Mesenchymal stem cell (in vitro differentiated cells and primary cell): ENCODE results near the gene TBCK.
A peak's percentile ranks its signal among the peaks of the same experiment; 100 is the strongest.

ENCODE experiments used
- DNase-seq: peaks from one replicate; pipeline ENCODE4 v3.0.0-alpha.2; 2013
- H2AFZ ChIP-seq: one replicate; pipeline ENCODE4 v1.6.1; 2013; ENCODE audit warnings: low read depth, mild to moderate bottlenecking, control low read depth, inconsistent platforms, low read length, moderate library complexity
- H2AK5ac ChIP-seq: 2 replicates; pipeline ENCODE4 v1.6.1; 2013; ENCODE audit warnings: low read length, moderate library complexity, mild to moderate bottlenecking, inconsistent platforms; ENCODE audit not compliant: severe bottlenecking
- H2BK120ac ChIP-seq: one replicate; pipeline ENCODE4 v1.6.1; 2013; ENCODE audit warnings: low read depth, mild to moderate bottlenecking, inconsistent platforms, low read length, moderate library complexity
- H2BK12ac ChIP-seq, 2 experiments: one replicate each; pipeline ENCODE4 v1.6.1; 2013; ENCODE audit warnings: inconsistent platforms in 2 of 2, low read length in 2 of 2, mild to moderate bottlenecking in 2 of 2, moderate library complexity in 2 of 2, control low read depth in 1 of 2
- H2BK15ac ChIP-seq: one replicate; pipeline ENCODE4 v1.6.1; 2013; ENCODE audit warnings: mild to moderate bottlenecking, low read depth, inconsistent platforms; ENCODE audit not compliant: poor library complexity, severe bottlenecking
- H2BK5ac ChIP-seq: 2 replicates; pipeline ENCODE4 v1.6.1; 2013; ENCODE audit warnings: low read depth, mild to moderate bottlenecking, low read length, control low read depth, inconsistent platforms; ENCODE audit not compliant: poor library complexity, severe bottlenecking
- H3K14ac ChIP-seq, 2 experiments: one replicate each; pipeline ENCODE4 v1.6.1; 2013; ENCODE audit warnings: inconsistent platforms in 2 of 2, low read length in 2 of 2, control low read depth in 1 of 2, mild to moderate bottlenecking in 1 of 2, moderate library complexity in 1 of 2
- H3K18ac ChIP-seq, 2 experiments: one replicate each; pipeline ENCODE4 v1.6.1; 2013; ENCODE audit warnings: inconsistent platforms in 2 of 2, low read length in 2 of 2, control low read depth in 1 of 2, low read depth in 1 of 2, mild to moderate bottlenecking in 1 of 2
- H3K23ac ChIP-seq, 2 experiments: one replicate each; pipeline ENCODE4 v1.6.1; 2013; ENCODE audit warnings: inconsistent platforms in 2 of 2, low read length in 2 of 2, mild to moderate bottlenecking in 2 of 2, moderate library complexity in 2 of 2, control low read depth in 1 of 2
- H3K27ac ChIP-seq: 2 replicates; pipeline ENCODE4 v1.5.1; 2013; ENCODE audit warnings: mild to moderate bottlenecking, moderate library complexity, low read length, control low read depth, inconsistent platforms; ENCODE audit not compliant: poor library complexity, severe bottlenecking
- H3K27me3 ChIP-seq, 2 experiments: 2 replicates each; pipeline versions ENCODE4 v1.6.1 to v1.7.0; 2013; ENCODE audit warnings: low read length in 2 of 2, mild to moderate bottlenecking in 2 of 2, moderate library complexity in 2 of 2, control low read depth in 1 of 2, inconsistent platforms in 1 of 2; ENCODE audit not compliant: control insufficient read depth in 1 of 2, insufficient read depth in 1 of 2
- H3K36me3 ChIP-seq, 2 experiments: 2 replicates each; pipeline versions ENCODE4 v1.6.1 to v1.7.0; 2013; ENCODE audit warnings: low read length in 2 of 2, control low read depth in 1 of 2, inconsistent platforms in 1 of 2, low read depth in 1 of 2, mild to moderate bottlenecking in 1 of 2; ENCODE audit not compliant: insufficient read depth in 2 of 2, control insufficient read depth in 1 of 2
- H3K4ac ChIP-seq, 2 experiments: one replicate each; pipeline ENCODE4 v1.6.1; 2013; ENCODE audit warnings: inconsistent platforms in 2 of 2, low read length in 2 of 2, mild to moderate bottlenecking in 2 of 2, moderate library complexity in 2 of 2, control low read depth in 1 of 2, low read depth in 1 of 2
- H3K4me1 ChIP-seq: 2 replicates; pipeline ENCODE4 v1.6.1; 2013; ENCODE audit warnings: low read depth, low read length, control low read depth; ENCODE audit not compliant: control insufficient read depth, insufficient read depth
- H3K4me2 ChIP-seq: 2 replicates; pipeline ENCODE4 v1.6.1; 2013; ENCODE audit warnings: low read length, mild to moderate bottlenecking, inconsistent platforms; ENCODE audit not compliant: poor library complexity, severe bottlenecking
- H3K4me3 ChIP-seq, 2 experiments: 2 replicates each; pipeline versions ENCODE4 v1.5.1 to v1.7.0; 2013; ENCODE audit warnings: low read length in 2 of 2, mild to moderate bottlenecking in 2 of 2, control low read depth in 1 of 2, low read depth in 1 of 2; ENCODE audit not compliant: insufficient read depth in 1 of 2
- H3K79me1 ChIP-seq: replicated peaks from 2 replicates; pipeline ENCODE4 v1.6.1; 2013; ENCODE audit warnings: mild to moderate bottlenecking, control low read depth, low read length, inconsistent platforms; ENCODE audit not compliant: poor library complexity, severe bottlenecking
- H3K9ac ChIP-seq: 2 replicates; pipeline ENCODE4 v1.7.0; 2013; ENCODE audit warnings: mild to moderate bottlenecking, low read length, moderate library complexity
- H3K9me3 ChIP-seq: 2 replicates; pipeline ENCODE4 v1.7.0; 2013; ENCODE audit warnings: mild to moderate bottlenecking, low read length; ENCODE audit not compliant: control insufficient read depth
- H4K8ac ChIP-seq: one replicate; pipeline ENCODE4 v1.6.1; 2013; ENCODE audit warnings: inconsistent platforms, mild to moderate bottlenecking, low read length, moderate library complexity
- H4K91ac ChIP-seq: one replicate; pipeline ENCODE4 v1.6.1; 2013; ENCODE audit warnings: mild to moderate bottlenecking, low read length, inconsistent platforms
- WGBS: methylation state at CpG from one replicate; pipeline ENCODE4 v1.1.7; 2013; ENCODE audit warnings: mixed read lengths; 5-methylcytosine and 5-hydroxymethylcytosine counted together

TBCK gene

DNA sequence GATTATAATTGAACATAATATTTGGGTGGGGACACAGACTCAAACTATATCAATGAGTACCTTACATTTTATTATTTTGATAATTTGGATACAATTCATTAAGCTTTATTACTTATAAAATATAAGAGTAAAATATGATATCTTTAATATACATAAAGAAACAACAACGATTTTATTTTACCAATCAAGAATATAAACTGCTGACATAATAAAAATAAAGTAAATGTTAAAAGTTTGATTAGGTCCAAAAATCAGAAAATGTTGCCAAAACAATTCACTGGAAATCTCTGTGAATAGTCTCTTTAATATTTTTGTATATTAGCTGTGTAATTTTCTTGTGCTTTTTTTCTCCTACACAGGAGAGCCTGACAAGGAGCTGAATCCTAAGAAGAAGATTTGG, 31.2 kb upstream of the TBCK start:
- Histone ChIP-seq H4K8ac (no peak overlapping the region), H2BK120ac (no peak overlapping the region), H2BK5ac (no peak overlapping the region), H2AFZ (no peak overlapping the region), H3K23ac (no peak overlapping the region), H3K18ac (no peak overlapping the region), H3K4me2 (no peak overlapping the region), H2BK15ac (no peak overlapping the region), H4K91ac (no peak overlapping the region), H3K27me3 (no peaks in the 10 kb centered on the region), H2AK5ac (no peak overlapping the region), H3K4me1 (no peaks in the 10 kb centered on the region), H3K9ac (no peak overlapping the region), H2BK12ac (no peak overlapping the region), H3K36me3 (peaks cover 3 to 52% of the 10 kb centered on the region in 2 experiments), H3K79me1 (peaks cover 12% of the 10 kb centered on the region), H3K4ac (no peak overlapping the region), H3K9me3 (no peaks in the 10 kb centered on the region), H3K27ac (no peak overlapping the region), H3K4me3 (no peak overlapping the region), H3K14ac (no peak overlapping the region)
- DNase-seq: no peak
- WGBS: no CpG with 5 or more reads among the region's 1 CpG

DNA sequence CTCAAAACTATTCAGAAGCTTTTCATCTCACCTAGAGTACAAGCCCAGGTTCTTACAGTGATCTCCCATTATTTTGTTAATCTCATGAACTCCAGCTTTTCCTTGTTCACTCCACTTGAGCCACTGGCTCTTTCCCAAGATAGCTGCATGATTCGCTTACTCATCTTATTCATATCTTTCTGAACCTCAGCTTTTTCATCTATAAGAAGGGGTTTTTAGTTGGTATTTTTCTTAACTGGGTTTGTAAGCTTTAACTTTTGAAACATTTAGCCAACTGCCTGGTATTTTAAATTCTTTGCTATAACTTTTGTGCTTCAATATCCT, 28.6 kb upstream of the TBCK start:
- no peak overlapping the region for H2BK5ac ChIP-seq
- H2AK5ac ChIP-seq: no peak overlapping the region
- H3K18ac ChIP-seq: no peak overlapping the region
- no peak overlapping the region for H2AFZ ChIP-seq
- peak overlapping the region; percentile 40 for H3K9ac ChIP-seq
- peak; percentile 43 for DNase-seq
- H3K36me3 ChIP-seq: peaks cover 3 to 52% of the 10 kb centered on the region in 2 experiments
- no peak overlapping the region for H2BK15ac ChIP-seq
- peak overlapping the region; percentile 66 for H3K27ac ChIP-seq
- peaks cover 8% of the 10 kb centered on the region for H3K9me3 ChIP-seq
- no peak overlapping the region for H3K14ac ChIP-seq
- no peak overlapping the region for H4K8ac ChIP-seq
- H3K27me3 ChIP-seq: no peaks in the 10 kb centered on the region
- WGBS: no CpG with 5 or more reads among the region's 1 CpG
- H3K79me1 ChIP-seq: peaks cover 15% of the 10 kb centered on the region
- H3K4ac ChIP-seq: no peak overlapping the region
- H2BK120ac ChIP-seq: no peak overlapping the region
- no peak overlapping the region for H2BK12ac ChIP-seq
- H4K91ac ChIP-seq: no peak overlapping the region
- no peak overlapping the region for H3K4me2 ChIP-seq
- no peaks in the 10 kb centered on the region for H3K4me1 ChIP-seq
- no peak overlapping the region for H3K4me3 ChIP-seq
- no peak overlapping the region for H3K23ac ChIP-seq

DNA sequence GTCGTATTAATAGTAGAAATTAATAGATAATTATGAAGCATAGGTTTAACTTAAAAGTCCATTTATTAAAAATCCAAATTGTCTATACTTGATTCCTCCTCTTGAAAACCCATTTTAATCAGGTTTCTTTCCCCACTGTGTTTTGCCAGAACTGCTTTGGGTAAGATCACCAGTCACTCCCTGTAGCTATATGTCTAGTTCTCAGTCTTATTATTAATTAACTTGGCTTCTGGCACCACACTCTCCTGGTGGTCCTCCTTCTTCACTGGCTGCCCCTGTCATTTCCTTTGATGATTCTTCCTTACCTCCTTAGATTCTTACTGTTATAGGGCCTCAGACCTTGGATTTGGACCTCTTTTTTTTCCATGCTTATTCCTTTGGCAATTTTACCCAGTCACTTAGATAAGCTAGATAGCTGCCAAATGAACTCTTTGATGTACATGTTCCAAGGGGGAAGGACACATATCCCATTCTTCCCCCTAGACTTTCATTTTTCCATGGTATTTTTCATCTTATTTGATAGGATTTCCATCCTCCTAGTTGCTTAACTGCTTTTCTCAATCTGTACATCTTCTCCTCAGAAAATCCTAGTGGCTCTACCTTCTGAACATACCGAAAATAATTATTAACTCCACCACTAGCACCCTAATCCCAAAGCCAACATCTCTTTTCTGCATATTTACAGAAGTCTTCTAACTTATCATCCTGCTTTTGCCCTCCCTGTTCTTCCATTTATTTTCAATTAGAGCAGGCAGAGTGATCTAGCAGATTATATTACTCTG, 28.0 kb upstream of the TBCK start:
- no peak overlapping the region for H3K4me2 ChIP-seq
- no peak overlapping the region for H3K4me3 ChIP-seq
- no peak overlapping the region for H2BK12ac ChIP-seq
- no peaks in the 10 kb centered on the region for H3K27me3 ChIP-seq
- no peak overlapping the region for H3K9ac ChIP-seq
- no peak overlapping the region for H3K4ac ChIP-seq
- H3K36me3 ChIP-seq: peaks cover 6 to 53% of the 10 kb centered on the region in 2 experiments
- H3K27ac ChIP-seq: peak overlapping the region; percentile 66
- no peak overlapping the region for H2BK15ac ChIP-seq
- peaks cover 8% of the 10 kb centered on the region for H3K9me3 ChIP-seq
- H2AFZ ChIP-seq: no peak overlapping the region
- no peak overlapping the region for H3K23ac ChIP-seq
- no peak overlapping the region for H2BK5ac ChIP-seq
- H2BK120ac ChIP-seq: no peak overlapping the region
- no peak overlapping the region for H2AK5ac ChIP-seq
- H3K14ac ChIP-seq: no peak overlapping the region
- peaks cover 17% of the 10 kb centered on the region for H3K79me1 ChIP-seq
- H4K91ac ChIP-seq: no peak overlapping the region
- H3K4me1 ChIP-seq: no peaks in the 10 kb centered on the region
- no peak overlapping the region for H4K8ac ChIP-seq
- 99% methylated on average over 1 of the region's 2 CpGs for WGBS
- no peak for DNase-seq
- no peak overlapping the region for H3K18ac ChIP-seq

DNA sequence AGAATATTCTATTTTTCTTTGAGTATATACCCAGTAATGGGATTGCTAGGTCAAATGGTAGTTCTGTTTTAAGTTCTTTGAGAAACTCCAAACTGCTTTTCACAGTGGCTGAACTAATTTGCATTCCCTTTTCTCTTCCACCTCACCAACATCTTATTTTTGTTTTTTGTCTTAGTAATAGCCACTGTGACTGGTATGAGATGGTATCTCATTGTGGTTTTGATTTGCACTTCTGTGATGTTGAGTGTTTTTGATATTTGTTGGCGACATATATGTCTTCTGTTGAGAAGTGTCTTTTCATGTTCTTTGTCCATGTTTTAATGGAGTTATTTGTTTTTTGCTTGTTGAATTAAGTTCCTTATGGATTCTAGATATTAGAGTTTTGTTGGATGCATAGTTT, 24.8 kb upstream of the TBCK start:
- no peak overlapping the region for H3K27ac ChIP-seq
- H3K9me3 ChIP-seq: peaks cover 13% of the 10 kb centered on the region
- H2AFZ ChIP-seq: no peak overlapping the region
- H3K27me3 ChIP-seq: no peaks in the 10 kb centered on the region
- H3K9ac ChIP-seq: no peak overlapping the region
- no peak overlapping the region for H4K91ac ChIP-seq
- H3K23ac ChIP-seq: no peak overlapping the region
- H3K4me3 ChIP-seq: no peak overlapping the region
- DNase-seq: no peak
- peaks cover 3% of the 10 kb centered on the region for H3K4me1 ChIP-seq
- no peak overlapping the region for H2BK15ac ChIP-seq
- H2BK120ac ChIP-seq: no peak overlapping the region
- H2BK12ac ChIP-seq: no peak overlapping the region
- H2BK5ac ChIP-seq: no peak overlapping the region
- H3K4ac ChIP-seq: no peak overlapping the region
- WGBS: 90% methylated on average over 1 of the region's 1 CpG
- no peak overlapping the region for H3K4me2 ChIP-seq
- no peak overlapping the region for H4K8ac ChIP-seq
- peaks cover 21% of the 10 kb centered on the region for H3K79me1 ChIP-seq
- H3K18ac ChIP-seq: no peak overlapping the region
- H3K14ac ChIP-seq: no peak overlapping the region
- no peak overlapping the region for H2AK5ac ChIP-seq
- H3K36me3 ChIP-seq: peaks cover 12 to 57% of the 10 kb centered on the region in 2 experiments
